NCI-H187 treated with DMSO at 0.1 percent for 48 hours (cell line): ENCODE results near the gene SRSF6.
"Not testable (repeated sequence)": the region's sequence is repeated elsewhere in the genome, so short reads cannot be mapped to it uniquely, and the experiment has no call there.

Experiments used
- DNase-seq: peaks from one replicate; lab custom pipeline; 2025; lab: John Stamatoyannopoulos, UW

SRSF6 gene

GRCh38 chr20:43477193-43477592 lies 19.5 kb downstream of the SRSF6 start:
- no peak for DNase-seq

DNA sequence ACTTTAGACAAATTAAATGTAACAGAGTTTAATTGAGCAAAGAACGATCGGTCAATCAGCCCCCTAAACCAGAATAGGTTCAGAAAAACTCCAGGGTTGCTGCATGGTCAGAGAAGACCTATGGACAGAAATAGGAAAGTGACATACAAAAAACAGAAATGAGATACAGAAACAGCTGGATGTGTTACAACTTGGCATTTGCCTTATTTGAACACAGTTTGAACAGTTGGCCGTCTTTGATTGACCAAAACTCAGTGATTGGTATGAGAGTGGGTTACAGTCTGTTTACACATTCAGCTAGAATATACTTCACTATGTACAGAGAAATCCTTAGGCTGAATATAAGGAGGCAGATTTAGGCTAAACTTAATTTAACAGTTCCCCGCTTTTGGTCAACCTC lies 19.9 kb downstream of the SRSF6 start:
- DNase-seq, result no peak

- DNase-seq, result no peak
Measured at GRCh38 chr20:43490038-43490437, 32.3 kb downstream of the SRSF6 start.

DNA sequence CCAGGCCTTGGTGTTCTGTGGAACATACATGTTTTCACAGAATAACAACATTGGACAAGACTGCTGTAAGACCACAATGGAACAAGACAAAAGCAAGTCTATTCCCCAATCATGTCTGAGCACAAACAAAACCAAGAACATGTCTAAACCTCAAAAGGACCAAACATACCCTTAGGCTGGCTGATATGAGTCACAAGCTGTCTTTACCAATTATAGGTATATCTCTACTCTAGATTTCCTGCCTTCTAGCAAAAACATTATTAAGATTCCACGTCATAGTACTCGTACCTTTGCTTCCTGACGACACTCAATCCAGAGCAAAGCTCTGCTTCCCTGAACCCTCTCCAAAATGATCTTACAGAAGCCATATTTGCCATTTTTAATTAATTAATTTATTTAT lies 34.4 kb downstream of the SRSF6 start:
- DNase-seq, result no peak

GRCh38 chr20:43495388-43495787 lies 37.7 kb downstream of the SRSF6 start:
- DNase-seq, result no peak

- not testable (repeated sequence) for DNase-seq
Measured at GRCh38 chr20:43502021-43502420, 44.3 kb downstream of the SRSF6 start.

DNA sequence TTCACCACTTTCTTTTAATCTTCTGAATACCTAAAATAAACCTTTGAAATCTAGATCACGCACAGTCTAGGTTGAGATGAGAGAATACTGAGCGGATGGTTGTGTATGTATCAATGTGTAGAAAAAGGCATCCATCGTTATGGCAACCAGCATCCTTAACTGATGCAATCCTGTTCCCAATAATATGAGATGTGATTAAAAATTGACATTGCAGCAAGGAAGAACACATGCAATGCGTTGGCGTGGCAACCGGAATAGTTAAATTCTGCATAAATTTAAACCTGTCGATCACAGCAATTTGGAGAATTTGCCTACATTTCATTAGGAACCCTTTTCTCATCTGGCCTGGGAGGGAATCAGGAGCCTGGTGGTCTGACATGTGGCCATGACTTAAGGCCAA lies 48.5 kb downstream of the SRSF6 start:
- no peak for DNase-seq

GRCh38 chr20:43507150-43508080 lies 49.7 kb downstream of the SRSF6 start, which contains the start of gene L3MBTL1:
Gene L3MBTL1, plus strand, starts transcription at chr20:43507697. Its CDS starts 5,807 bp downstream, at chr20:43513504.
- DNase-seq, result no peak

GRCh38 chr20:43508106-43508505 lies 50.4 kb downstream of the SRSF6 start:
- no peak for DNase-seq

DNA sequence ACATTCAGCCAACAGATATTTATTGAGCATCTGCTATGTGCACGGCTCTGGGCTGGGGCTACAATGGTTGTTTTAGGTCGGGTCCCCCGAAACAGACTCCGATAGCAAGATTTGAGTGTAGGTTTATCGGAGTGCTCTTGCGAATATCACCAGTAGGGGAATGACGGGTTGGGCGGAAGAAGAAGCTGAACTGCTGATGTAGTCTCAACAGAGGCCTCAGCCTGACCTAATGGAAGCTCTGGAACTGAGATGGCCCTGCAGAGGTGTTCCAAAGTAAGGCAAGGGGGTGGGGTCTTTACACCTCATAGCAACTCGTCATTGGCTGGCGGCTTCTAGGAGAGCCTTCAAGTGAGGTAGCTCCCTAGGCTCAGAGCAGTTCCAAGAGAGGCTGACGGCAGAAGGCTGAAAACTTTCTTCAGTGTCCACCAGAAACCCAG lies 50.9 kb downstream of the SRSF6 start:
- no peak for DNase-seq

DNA sequence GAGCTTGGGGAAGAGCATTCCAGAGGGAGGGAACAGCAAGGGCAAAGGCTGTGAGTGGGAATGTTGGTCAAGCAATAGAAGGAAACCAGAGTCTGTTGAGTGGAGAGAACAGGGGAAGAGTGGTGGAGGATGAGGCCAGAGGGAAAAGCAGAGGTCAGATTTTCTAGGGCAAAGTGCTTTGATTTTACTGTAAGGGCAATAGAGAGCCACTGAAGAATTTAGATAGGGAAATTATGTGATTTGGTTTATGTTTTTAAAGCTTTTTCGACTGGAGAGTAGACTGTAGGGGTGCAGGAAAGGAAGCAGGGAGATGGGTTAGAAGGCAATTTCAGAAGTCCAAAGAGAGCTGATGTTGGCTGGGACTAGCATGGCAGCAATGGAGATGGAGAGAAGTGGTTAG lies 54.2 kb downstream of the SRSF6 start:
- DNase-seq, result no peak

DNA sequence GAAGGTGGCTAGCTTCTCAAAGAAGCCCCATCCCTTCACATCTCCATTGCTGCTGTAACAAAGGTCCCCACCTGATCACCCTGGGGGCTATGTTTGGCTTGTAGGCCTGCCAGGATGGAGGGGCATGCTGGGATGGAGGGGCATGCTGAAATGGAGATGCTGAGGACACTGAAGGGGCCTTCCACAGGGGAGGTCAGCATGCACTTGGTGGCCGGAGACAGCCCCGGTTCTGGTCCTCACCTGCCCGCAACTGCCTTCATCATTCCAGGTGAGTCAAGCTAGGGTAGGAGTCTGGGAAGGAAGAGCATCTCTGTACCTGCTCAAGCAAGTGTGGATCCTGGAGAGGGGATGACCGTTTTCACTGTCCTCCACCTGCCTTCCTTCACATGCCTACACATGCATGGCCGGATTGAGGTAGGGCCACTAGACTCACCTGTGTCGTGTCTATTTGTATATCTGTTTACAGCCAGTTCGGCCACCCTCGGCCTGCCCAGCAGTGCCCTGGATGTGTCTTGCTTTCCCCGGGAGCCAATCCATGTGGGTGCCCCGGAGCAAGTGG lies 55.8 kb downstream of the SRSF6 start:
- DNase-seq, result no peak
